Endothelial cell of umbilical vein (primary cell): ENCODE measurements around the gene RNASET2. TPM values are rescaled to one million over a fixed set of nuclear protein-coding genes. Genes with fewer than 3 reads are reported as not detected.

ENCODE experiments used
- BruUV-seq: library from RNA; stranded (reverse); fragments of 400-500 nt; replicated peaks from 2 replicates; lab custom pipeline; 2021; lab: Mats Ljungman, UMichigan
- CTCF ChIA-PET: fragments of 300-600, 350-600 bp; sonication (Branson Sonifier 250); formaldehyde crosslinking; loops from one replicate; lab custom pipeline; 2021; ENCODE audit warnings: antibody characterized with exemption, inconsistent platforms; lab: Charles Lee
- POLR2A ChIA-PET: fragments of 300-600, 350-600 bp; sonication (Branson Sonifier 250); formaldehyde crosslinking; loops from one replicate; lab custom pipeline; 2021; ENCODE audit warnings: antibody characterized with exemption, inconsistent platforms; lab: Charles Lee
- DNase-seq: peaks from one replicate; pipeline ENCODE4 v3.0.0-alpha.2; 2011; ENCODE audit warnings: low read depth, low spot score
- FAIRE-seq: peaks from 2 replicates; lab custom pipeline; 2011; peaks lifted over from hg19 to GRCh38; lab: Jason Lieb, UNC
- H2AFZ ChIP-seq: 2 replicates; pipeline ENCODE4 v1.6.0; 2012; ENCODE audit warnings: low read depth, low read length, control low read depth, inconsistent platforms
- H3K27ac ChIP-seq: 2 replicates; pipeline ENCODE4 v1.5.1; 2011; ENCODE audit warnings: low read depth, mild to moderate bottlenecking, control low read depth, low read length, moderate library complexity; ENCODE audit not compliant: insufficient read depth
- H3K27me3 ChIP-seq, 2 experiments: 2 replicates each; pipeline versions ENCODE4 v1.6.0 to v1.6.1; 2011; ENCODE audit warnings: low read length in 2 of 2, mixed read lengths in 1 of 2; ENCODE audit not compliant: control insufficient read depth in 2 of 2, insufficient read depth in 2 of 2
- H3K36me3 ChIP-seq, 2 experiments: 2 replicates in 1 of 2; 3 replicates in 1 of 2; pipeline ENCODE4 v1.5.1; 2011; ENCODE audit warnings: low read length in 2 of 2, mild to moderate bottlenecking in 1 of 2, moderate library complexity in 1 of 2; ENCODE audit not compliant: control insufficient read depth in 2 of 2, insufficient read depth in 2 of 2; ENCODE audit errors: extremely low read depth in 1 of 2
- H3K4me1 ChIP-seq: 3 replicates; pipeline ENCODE4 v1.5.1; 2011; ENCODE audit warnings: mild to moderate bottlenecking, low read length; ENCODE audit not compliant: control insufficient read depth, insufficient read depth; ENCODE audit errors: extremely low read depth
- H3K4me2 ChIP-seq: 2 replicates; pipeline ENCODE4 v1.6.1; 2011; ENCODE audit warnings: low read length, control low read depth, mixed read lengths; ENCODE audit not compliant: insufficient read depth
- H3K4me3 ChIP-seq, 3 experiments: fragments of 200-600 bp in 1 of 3; sonication (generic), shearing (Covaris generic) in 1 of 3; replicated peaks in 1 of 3; 2 replicates each; pipeline ENCODE4 v1.5.1; 2011 to 2016; ENCODE audit warnings: control low read depth in 3 of 3, low read length in 3 of 3, mild to moderate bottlenecking in 2 of 3, inconsistent platforms in 1 of 3, low read depth in 1 of 3, moderate library complexity in 1 of 3; ENCODE audit not compliant: insufficient read depth in 1 of 3
- H3K79me2 ChIP-seq: 2 replicates; pipeline ENCODE4 v1.6.0; 2012; ENCODE audit warnings: low read length, inconsistent platforms; ENCODE audit not compliant: control insufficient read depth, insufficient read depth
- H3K9ac ChIP-seq: replicated peaks from 2 replicates; pipeline ENCODE3; 2011; ENCODE audit warnings: low read length, control low read depth; ENCODE audit not compliant: insufficient read depth; ENCODE audit errors: extremely low read depth
- H3K9me1 ChIP-seq: replicated peaks from 3 replicates; pipeline ENCODE4 v1.6.0; 2011; ENCODE audit warnings: mild to moderate bottlenecking, low read length; ENCODE audit not compliant: control insufficient read depth, insufficient read depth; ENCODE audit errors: extremely low read depth
- H3K9me3 ChIP-seq: replicated peaks from 2 replicates; pipeline ENCODE4 v1.5.1; 2012; ENCODE audit warnings: low read length, inconsistent platforms; ENCODE audit not compliant: control insufficient read depth, insufficient read depth
- H4K20me1 ChIP-seq: replicated peaks from 2 replicates; pipeline ENCODE3; 2011; ENCODE audit warnings: mild to moderate bottlenecking, low read length; ENCODE audit not compliant: control insufficient read depth, insufficient read depth; ENCODE audit errors: extremely low read depth
- CTCF ChIP-seq, 2 donors: IDR thresholded peaks; 1 replicate in 1 of 2; 2 replicates in 1 of 2; pipeline ENCODE4 v1.5.1; 2011; ENCODE audit warnings: low read length in 2 of 2, mild to moderate bottlenecking in 2 of 2, moderate library complexity in 2 of 2, control low read depth in 1 of 2, inconsistent platforms in 1 of 2, low read depth in 1 of 2; ENCODE audit not compliant: insufficient read depth in 1 of 2; ENCODE audit errors: extremely low read depth in 1 of 2
- EZH2 ChIP-seq: IDR thresholded peaks from 2 replicates; pipeline ENCODE4 v1.6.1; 2012; ENCODE audit warnings: borderline replicate concordance, low read depth, mild to moderate bottlenecking, moderate library complexity, low read length, inconsistent platforms; ENCODE audit not compliant: severe bottlenecking
- FOS ChIP-seq: IDR thresholded peaks from 2 replicates; pipeline ENCODE4 v1.6.1; 2011; ENCODE audit warnings: mild to moderate bottlenecking, low read length, moderate library complexity, borderline replicate concordance; ENCODE audit not compliant: insufficient read depth
- GATA2 ChIP-seq: IDR thresholded peaks from 2 replicates; pipeline ENCODE4 v1.7.0; 2011; ENCODE audit warnings: low read depth, mild to moderate bottlenecking, moderate library complexity, mixed read lengths, low read length; ENCODE audit not compliant: insufficient read length, insufficient read depth
- JUN ChIP-seq: IDR thresholded peaks from 2 replicates; pipeline ENCODE4 v1.6.1; 2011; ENCODE audit warnings: borderline replicate concordance, low read depth; ENCODE audit not compliant: insufficient read length, insufficient read depth
- MAX ChIP-seq: IDR thresholded peaks from 2 replicates; pipeline ENCODE4 v1.6.1; 2011; ENCODE audit not compliant: insufficient read depth, insufficient read length
- MYC ChIP-seq: IDR thresholded peaks from one replicate; pipeline ENCODE4 v1.6.1; 2011; ENCODE audit warnings: mild to moderate bottlenecking, low read depth, low read length
- POLR2A ChIP-seq: IDR thresholded peaks from 2 replicates; pipeline ENCODE4 v1.6.1; 2012; ENCODE audit warnings: low read depth, mild to moderate bottlenecking, control low read depth, low read length
- POLR2AphosphoS5 ChIP-seq: IDR thresholded peaks from 2 replicates; pipeline ENCODE4 v1.6.1; 2012; ENCODE audit warnings: low read depth, mild to moderate bottlenecking, control low read depth, low read length, moderate library complexity; ENCODE audit not compliant: insufficient read depth
- dilution Hi-C: fragments of 300-500 bp; cut with MboI; formaldehyde crosslinking; loops from one replicate; pipeline ENCODE4 v1.15.0; 2019; ENCODE audit warnings: low sequenced_read_pairs; ENCODE audit not compliant: extremely low pct_ligation_motif_present
- intact Hi-C: fragments of 100-400 bp; cut with micrococcal nuclease; formaldehyde crosslinking; loops from one replicate; pipeline ENCODE4 v1.10.0; 2022
- polyA plus RNA-seq, 4 experiments: library from polyadenylated mRNA; depleted of rRNA in 3 of 4; stranded (reverse) in 3 of 4; unstranded in 1 of 4; fragments of >200 nt; gene quantifications; 2 replicates each; pipeline versions ENCODE4 v1.2.1 to v1.2.3, GENCODE V29; 2011 to 2012; ENCODE audit warnings: missing spikeins in 1 of 4
- total RNA-seq: library from RNA; stranded (reverse); gene quantifications from 2 replicates; pipeline ENCODE4 v1.2.3, GENCODE V29; 2021

RNASET2 gene
- total and polyA plus RNA-seq, 2 donors (not counting 3 experiments of a cell fraction or from before 2014, with no cell fraction given) = 10.7 to 11.4 TPM

- H2AFZ ChIP-seq = no peak overlapping the region
- DNase-seq (no peak), FAIRE-seq (no peak)
- no peaks in the 10 kb centered on the region for H3K9me3 ChIP-seq
- H3K4me2 ChIP-seq = no peak overlapping the region
- H4K20me1 ChIP-seq = no peaks in the 10 kb centered on the region
- H3K27ac ChIP-seq = no peak overlapping the region
- H3K9ac ChIP-seq = no peak overlapping the region
- no TSS peak for BruUV-seq
- no peaks in the 10 kb centered on the region for H3K36me3 ChIP-seq
- dilution Hi-C loops = no loop called here
- POLR2A ChIA-PET = no interaction called here
- CTCF ChIA-PET = interaction anchor here (0.6 to 0.9 kb wide), 2 partner anchors 24 to 25 kb away, joined by 3 read pairs; no protein-coding TSS in a partner anchor
- intact Hi-C loops = no loop called here
- TF ChIP-seq FOS (no peak), POLR2A (no peak), POLR2AphosphoS5 (no peak), CTCF (IDR thresholded peaks at IDR 0.05; ENCODE audit: extremely low read depth in 1 of 2, insufficient read depth in 1 of 2, low read depth in 1 of 2, low read length in 2 of 2) (no peak), EZH2 (no peak), MYC (no peak), MAX (no peak), GATA2 (no peak), JUN (no peak)
- H3K27me3 ChIP-seq = no peaks in the 10 kb centered on the region
- H3K4me1 ChIP-seq = no peaks in the 10 kb centered on the region
- no peak overlapping the region for H3K4me3 ChIP-seq
- no peaks in the 10 kb centered on the region for H3K9me1 ChIP-seq
- no peaks in the 10 kb centered on the region for H3K79me2 ChIP-seq
Observed at GRCh38 chr6:166927240-166927934, 29.0 kb downstream of the RNASET2 start.
